Kidney (tissue), 14 donors: ENCODE measurements around the gene RNF157. TPM values are rescaled to one million over a fixed set of nuclear protein-coding genes. Genes with fewer than 3 reads are reported as not detected.
A peak's percentile ranks its signal among the peaks of the same experiment; 100 is the strongest.

ENCODE experiments used
- DNase-seq, 5 donors: peaks; one replicate each; pipeline ENCODE4 v3.0.0-alpha.2; 2013 to 2020
- FAIRE-seq: peaks from 2 replicates; lab custom pipeline; 2012; peaks lifted over from hg19 to GRCh38; lab: Jason Lieb, UNC
- H3K27ac ChIP-seq, 2 donors: one replicate each; pipeline ENCODE4 v1.7.0; 2013; ENCODE audit warnings: low read depth in 2 of 2, low read length in 2 of 2, inconsistent platforms in 1 of 2
- H3K27me3 ChIP-seq: one replicate; pipeline ENCODE4 v1.7.1; 2013; ENCODE audit warnings: low read length, inconsistent platforms; ENCODE audit not compliant: control insufficient read depth, insufficient read depth
- H3K36me3 ChIP-seq, 3 donors: one replicate each; pipeline versions ENCODE4 v1.7.0 to v1.7.1; 2013; ENCODE audit warnings: low read length in 3 of 3, control low read depth in 1 of 3, inconsistent platforms in 1 of 3; ENCODE audit not compliant: insufficient read depth in 3 of 3, control insufficient read depth in 2 of 3
- H3K4me1 ChIP-seq, 3 donors: one replicate each; pipeline versions ENCODE4 v1.7.0 to v1.7.1; 2013; ENCODE audit warnings: low read length in 3 of 3, inconsistent platforms in 1 of 3, low read depth in 1 of 3; ENCODE audit not compliant: control insufficient read depth in 2 of 3, insufficient read depth in 2 of 3
- H3K4me3 ChIP-seq, 3 donors: one replicate each; pipeline versions ENCODE4 v1.7.0 to v1.8.1; 2013; ENCODE audit warnings: low read length in 3 of 3, control low read depth in 1 of 3, inconsistent platforms in 1 of 3
- H3K9ac ChIP-seq, 3 donors: one replicate each; pipeline versions ENCODE4 v1.7.0 to v1.7.1; 2013; ENCODE audit warnings: low read length in 3 of 3, control low read depth in 1 of 3, inconsistent platforms in 1 of 3
- H3K9me3 ChIP-seq, 3 donors: one replicate each; pipeline versions ENCODE4 v1.7.0 to v1.7.1; 2013; ENCODE audit warnings: low read length in 3 of 3, control low read depth in 1 of 3, inconsistent platforms in 1 of 3; ENCODE audit not compliant: control insufficient read depth in 2 of 3, insufficient read depth in 1 of 3
- CTCF ChIP-seq: IDR thresholded peaks from 3 replicates; pipeline ENCODE4 v1.5.1; 2012; ENCODE audit warnings: mild to moderate bottlenecking, moderate library complexity, borderline replicate concordance; ENCODE audit not compliant: insufficient read depth; ENCODE audit errors: extremely low read depth
- intact Hi-C: fragments of 100-400 bp; cut with DNase I; formaldehyde crosslinking; loops from one replicate; pipeline ENCODE4 v1.11.1; 2022
- polyA plus RNA-seq: library from polyadenylated mRNA; stranded (reverse); fragments of 350-450 nt; fragmentation: Illumina TruSeq; extraction: RNeasy Lipid Tissue Mini Kit (QIAGEN cat#74804); gene quantifications from one replicate; pipeline ENCODE4 v1.2.3, GENCODE V29; 2014; ENCODE audit warnings: low read depth, low replicate concordance; ENCODE audit not compliant: insufficient read depth
- total RNA-seq: library from RNA; stranded (reverse); fragmentation: NEBNext Ultra II Directional; extraction: Animal tissue kit (Norgen Biotek cat#: 25700); gene quantifications from one replicate; pipeline ENCODE4 v1.2.1, GENCODE V29; 2021
- donor health status: control.
- donor health status: control.
- donor health status: control.
- donor health status: control.
- donor health status: control.
- donor health status: DM: yes; HTN: yes; CAD: no.
- donor health status: Normal renal cell carcinoma (clear cell type).

The RNF157 gene
- total and polyA plus RNA-seq, 2 donors from 2014 or later = 4.8 to 12.4 TPM

- Histone ChIP-seq H3K9me3 (peaks cover 0 to 2% (median 0%) of the 10 kb centered on the region in 3 donors), H3K9ac (no peak overlapping the region), H3K4me1 (peaks cover 0 to 14% (median 12%) of the 10 kb centered on the region in 3 donors), H3K4me3 (no peak overlapping the region), H3K27me3 (no peaks in the 10 kb centered on the region), H3K27ac (no peak overlapping the region), H3K36me3 (no peaks in the 10 kb centered on the region)
- intact Hi-C loops = loop anchor here (5.0 kb wide), 1 partner anchor 153 kb away; no protein-coding TSS in a partner anchor
- no peak for TF ChIP-seq CTCF
- DNase-seq = peak in 1 of 5 donors; percentile 74
- FAIRE-seq = no peak
Observed at GRCh38 chr17:76275382-76276068, 35.2 kb upstream of the RNF157 start.

GRCh38 chr17:76274112-76274956, 34.0 kb upstream of the RNF157 start:
- Histone ChIP-seq H3K9ac (no peak overlapping the region), H3K27ac (no peak overlapping the region), H3K36me3 (no peaks in the 10 kb centered on the region), H3K27me3 (no peaks in the 10 kb centered on the region), H3K4me3 (no peak overlapping the region), H3K9me3 (peaks cover 0 to 2% (median 0%) of the 10 kb centered on the region in 3 donors), H3K4me1 (peaks cover 0 to 16% (median 15%) of the 10 kb centered on the region in 3 donors)
- intact Hi-C loops = no loop called here
- DNase-seq (peak in 2 of 5 donors; percentile 10 to 67), FAIRE-seq (no peak)
- no peak for TF ChIP-seq CTCF

- H3K4me3 ChIP-seq = no peak overlapping the region
- H3K9me3 ChIP-seq = peaks cover 0 to 2% (median 0%) of the 10 kb centered on the region in 3 donors
- TF ChIP-seq CTCF = no peak
- H3K36me3 ChIP-seq = no peaks in the 10 kb centered on the region
- no peak overlapping the region for H3K27ac ChIP-seq
- no peak overlapping the region for H3K9ac ChIP-seq
- H3K4me1 ChIP-seq = peaks cover 0 to 21% (median 15%) of the 10 kb centered on the region in 3 donors
- FAIRE-seq (no peak), DNase-seq (peak in 3 of 5 donors; percentile 33 to 76 (median 66))
- intact Hi-C loops = no loop called here
- no peaks in the 10 kb centered on the region for H3K27me3 ChIP-seq
Observed at GRCh38 chr17:76273445-76274111, 33.3 kb upstream of the RNF157 start.
